ENCODE results near the gene CRYBB2.
"Not testable (repeated sequence)": the region's sequence is repeated elsewhere in the genome, so short reads cannot be mapped to it uniquely, and the experiment has no call there.

CRYBB2 gene

GRCh38 chr22:25233706-25234105 is 14.3 kb downstream of the CRYBB2 start:
- DNase-seq (ENCODE audit: low read depth) = not testable (repeated sequence)

- peak; percentile 19 for DNase-seq (ENCODE audit: low read depth)
These were observed 16.3 kb downstream of the CRYBB2 start for GRCh38 chr22:25235547-25236290.

DNA sequence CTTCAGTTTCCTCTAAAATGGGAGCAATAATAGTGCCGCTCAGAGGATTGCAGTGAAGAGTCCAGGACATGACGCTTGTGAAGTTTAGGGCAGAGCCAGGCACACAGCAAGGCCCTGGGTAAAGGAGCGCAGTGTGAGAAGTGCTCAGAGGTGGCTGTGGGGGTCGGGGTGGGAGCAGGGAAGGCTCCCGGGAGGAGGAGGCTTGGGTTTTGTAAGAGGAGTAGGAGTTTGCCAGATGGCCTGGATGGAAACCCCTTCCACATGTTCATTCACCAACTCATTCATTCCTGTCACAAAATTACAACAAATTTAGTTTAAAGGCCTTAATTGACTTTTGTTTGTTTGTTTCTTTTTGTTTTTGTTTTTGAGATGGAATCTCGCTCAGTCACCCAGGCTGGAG is 17.0 kb downstream of the CRYBB2 start:
- no peak for DNase-seq (ENCODE audit: low read depth)

- no peak for DNase-seq (ENCODE audit: low read depth)
These were observed 18.1 kb downstream of the CRYBB2 start for GRCh38 chr22:25237503-25237902.

DNA sequence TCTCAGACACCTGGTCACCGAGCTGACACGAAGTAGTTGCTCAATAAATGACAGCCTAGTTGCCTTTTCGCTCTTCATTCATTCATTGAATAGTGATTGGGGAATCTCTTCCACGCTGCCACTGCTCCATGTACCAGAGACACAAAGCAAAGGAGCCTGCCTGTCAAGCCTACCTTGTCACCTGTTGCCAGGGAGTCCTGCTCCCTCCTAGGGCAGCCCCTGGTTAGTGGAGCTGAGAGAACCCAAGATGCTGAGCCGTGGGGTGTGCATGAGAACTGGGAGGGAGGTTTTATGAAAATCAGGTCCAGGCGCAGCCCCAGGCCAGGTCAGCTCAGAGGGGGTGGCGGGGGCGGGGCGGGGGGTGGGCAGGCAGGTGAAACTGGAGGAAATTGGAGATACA is 18.6 kb downstream of the CRYBB2 start:
- DNase-seq (ENCODE audit: low read depth) = not testable (repeated sequence)

GRCh38 chr22:25255169-25255568 is 35.7 kb downstream of the CRYBB2 start:
- DNase-seq (ENCODE audit: low read depth) = not testable (repeated sequence)

GRCh38 chr22:25267567-25267966 is 48.1 kb downstream of the CRYBB2 start:
- not testable (repeated sequence) for DNase-seq (ENCODE audit: low read depth)

DNA sequence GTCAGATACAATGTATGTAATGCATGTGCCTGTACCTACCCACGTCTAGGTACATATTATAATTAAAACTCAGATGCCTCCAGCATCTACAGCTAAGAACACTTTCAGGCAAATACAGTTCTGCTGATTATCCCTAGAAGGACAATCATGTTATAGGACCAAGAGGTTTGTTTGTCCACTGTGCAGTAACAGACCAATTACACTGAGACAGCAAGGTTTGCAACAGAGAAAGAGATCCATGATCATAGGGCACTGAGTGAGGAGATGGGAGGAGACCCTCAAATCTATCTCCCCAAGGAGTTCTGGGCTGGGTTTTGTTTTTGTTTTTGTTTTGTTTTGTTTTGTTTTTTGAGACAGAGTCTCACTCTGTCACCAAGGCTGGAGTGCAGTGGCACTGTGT is 49.5 kb downstream of the CRYBB2 start:
- DNase-seq (ENCODE audit: low read depth) = not testable (repeated sequence)

DNA sequence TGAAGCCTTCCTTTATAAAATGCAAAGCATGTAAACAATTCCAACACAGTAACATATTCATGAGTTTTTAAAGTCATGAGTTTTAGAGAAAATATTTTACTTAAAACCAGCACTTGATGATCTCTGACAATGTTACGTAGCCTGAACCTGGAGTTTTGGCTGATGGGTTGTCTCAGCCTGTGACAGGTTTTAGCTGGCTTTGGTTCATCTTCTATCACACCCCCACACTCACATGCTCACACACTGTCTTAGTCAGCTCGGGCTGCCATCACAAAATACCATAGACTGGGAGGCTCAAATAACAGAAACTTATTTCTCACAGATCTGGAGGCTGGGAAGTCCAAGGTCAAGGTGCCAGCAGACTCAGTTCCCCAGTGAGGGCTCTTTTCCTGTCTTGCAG is 50.6 kb downstream of the CRYBB2 start:
- DNase-seq (ENCODE audit: low read depth) = not testable (repeated sequence)

DNA sequence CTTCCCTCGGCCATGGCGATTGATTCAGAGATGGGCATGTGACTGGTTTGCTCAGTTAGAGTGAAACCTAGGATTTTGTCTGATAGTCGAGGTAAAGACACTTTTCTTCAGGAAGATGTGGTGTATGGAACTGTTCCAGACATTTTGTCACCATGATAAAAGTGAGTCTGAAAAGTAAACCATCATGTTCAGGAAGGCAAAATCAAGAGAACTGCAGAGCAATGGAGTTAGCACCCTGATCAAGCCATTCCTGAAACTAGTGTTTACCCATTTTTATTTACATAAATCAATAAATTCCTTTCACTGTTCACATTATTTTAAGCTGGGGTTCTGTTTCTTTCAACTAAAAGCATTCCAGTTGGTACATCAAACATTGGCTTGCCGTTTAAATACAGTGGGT is 53.8 kb downstream of the CRYBB2 start:
- not testable (repeated sequence) for DNase-seq (ENCODE audit: low read depth)

- not testable (repeated sequence) for DNase-seq (ENCODE audit: low read depth)
These were observed 54.5 kb downstream of the CRYBB2 start for GRCh38 chr22:25273928-25274327.

DNA sequence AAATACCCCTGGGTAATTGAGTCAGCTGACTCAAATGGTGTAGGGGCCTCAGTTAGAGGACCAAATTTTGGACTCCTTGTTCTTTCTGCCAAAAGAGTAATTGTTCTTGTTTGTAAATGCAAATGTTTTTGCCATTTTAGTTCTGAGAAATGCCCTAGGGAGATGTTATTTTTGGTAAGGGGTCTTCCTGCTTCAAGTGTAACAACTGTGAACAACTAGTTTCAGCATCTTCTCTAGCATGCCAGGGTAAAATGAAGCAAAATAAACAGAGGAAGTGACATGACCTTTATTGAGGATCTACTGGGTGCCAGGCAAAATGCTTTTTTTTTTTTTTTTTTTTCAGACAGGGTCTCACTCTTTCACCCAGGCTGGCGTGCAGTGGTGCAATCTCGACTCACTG is 60.7 kb downstream of the CRYBB2 start:
- DNase-seq (ENCODE audit: low read depth) = not testable (repeated sequence)

All from non-pigmented ciliary epithelial cell (primary cell).